Measurements from ENCODE around the gene METTL16. TPM values are rescaled to one million over a fixed set of nuclear protein-coding genes. Genes with fewer than 3 reads are reported as not detected.

The METTL16 gene
- total and polyA plus RNA-seq, 2 of the 4 experiments (the other 2 are of a cell fraction): 11.8 to 15.4 TPM

DNA sequence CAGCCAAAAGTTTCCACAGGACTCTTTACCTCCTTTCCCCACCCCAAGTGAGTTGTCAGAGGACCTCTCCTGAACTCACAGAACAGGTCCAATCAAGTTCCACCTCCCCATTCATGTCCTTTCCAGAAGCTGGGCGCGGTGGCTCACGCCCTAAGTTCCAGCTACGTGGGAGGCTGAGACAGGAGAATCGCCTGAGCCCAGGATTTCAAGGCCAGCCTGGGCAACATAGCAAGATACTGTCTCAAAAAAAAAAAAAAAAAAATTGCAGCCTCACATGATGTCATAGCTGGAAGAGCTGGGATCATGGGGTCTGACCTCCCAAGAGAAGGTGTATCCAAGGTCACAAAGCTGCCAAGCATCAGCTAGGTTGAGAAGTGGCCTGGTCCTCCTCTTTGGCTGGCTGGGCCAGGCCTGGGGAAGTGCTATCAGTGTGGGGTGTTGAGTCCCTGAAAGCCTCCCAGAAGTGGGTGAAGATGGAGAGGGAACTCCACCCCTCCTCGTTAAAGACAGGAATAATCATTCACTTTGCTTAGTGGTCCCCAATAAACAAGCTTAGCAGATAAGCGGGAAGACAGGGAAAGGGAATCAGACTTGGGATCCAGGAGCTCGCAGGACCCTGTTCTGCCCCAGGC, 105.3 kb downstream of the METTL16 start:
- peaks cover 30% of the 10 kb centered on the region for H3K9me1 ChIP-seq (ENCODE audit: insufficient read depth, low read length)
- TF ChIP-seq BHLHE40 (IDR thresholded peaks at IDR 0.05; ENCODE audit: low read depth, low read length) (no peak), POLR2A (IDR thresholded peaks at IDR 0.05; ENCODE audit: low read depth, low read length) (peak; percentile 87), NFE2L2 (IDR thresholded peaks at IDR 0.05; ENCODE audit: low read depth, low read length) (no peak), MAZ (IDR thresholded peaks at IDR 0.05; ENCODE audit: borderline replicate concordance, low read depth, low read length) (no peak), SMC3 (IDR thresholded peaks at IDR 0.05; ENCODE audit: low read depth, low read length) (no peak), MXI1 (IDR thresholded peaks at IDR 0.05; ENCODE audit: borderline replicate concordance, low read depth, low read length) (no peak), CHD1 (IDR thresholded peaks at IDR 0.05; ENCODE audit: low read depth, low read length) (no peak), RCOR1 (IDR thresholded peaks at IDR 0.05; ENCODE audit: insufficient replicate concordance, low read length) (no peak)
- TF ChIP-seq, protein P1, sequence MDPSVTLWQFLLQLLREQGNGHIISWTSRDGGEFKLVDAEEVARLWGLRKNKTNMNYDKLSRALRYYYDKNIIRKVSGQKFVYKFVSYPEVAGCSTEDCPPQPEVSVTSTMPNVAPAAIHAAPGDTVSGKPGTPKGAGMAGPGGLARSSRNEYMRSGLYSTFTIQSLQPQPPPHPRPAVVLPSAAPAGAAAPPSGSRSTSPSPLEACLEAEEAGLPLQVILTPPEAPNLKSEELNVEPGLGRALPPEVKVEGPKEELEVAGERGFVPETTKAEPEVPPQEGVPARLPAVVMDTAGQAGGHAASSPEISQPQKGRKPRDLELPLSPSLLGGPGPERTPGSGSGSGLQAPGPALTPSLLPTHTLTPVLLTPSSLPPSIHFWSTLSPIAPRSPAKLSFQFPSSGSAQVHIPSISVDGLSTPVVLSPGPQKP (IDR thresholded peaks at IDR 0.05; ENCODE audit: borderline replicate concordance, low read depth, low read length): no peak
- no peaks in the 10 kb centered on the region for H3K36me3 ChIP-seq (ENCODE audit: control insufficient read depth, insufficient read depth, low read length)
- ATAC-seq (ENCODE audit: low read depth) (no peak), DNase-seq (no peak)
- peak overlapping the region; percentile 94 for H2BK15ac ChIP-seq (ENCODE audit: low read depth, low read length)
- no peaks in the 10 kb centered on the region for H3K9me3 ChIP-seq (ENCODE audit: control insufficient read depth, insufficient read depth, low read length)
- peak overlapping the region; percentile 96 for H4K91ac ChIP-seq (ENCODE audit: insufficient read depth, low read depth, low read length)
- peak overlapping the region; percentile 64 for H2AFZ ChIP-seq (replicated peaks; ENCODE audit: low read length, poor library complexity)
- H3K23ac ChIP-seq (ENCODE audit: low read depth, low read length): peak overlapping the region; percentile 83
- peak overlapping the region; percentile 80 for H3K27ac ChIP-seq (ENCODE audit: insufficient read depth, low read length)
- peak overlapping the region; percentile 87 to 95 for H4K8ac ChIP-seq (ENCODE audit: low read depth in 2 of 2, low read length in 2 of 2)
- peak overlapping the region; percentile 96 for H3K4ac ChIP-seq (ENCODE audit: low read depth, low read length)
- H3K14ac ChIP-seq (replicated peaks; ENCODE audit: low read depth, low read length): peak overlapping the region; percentile 85
- H3K27me3 ChIP-seq (ENCODE audit: control insufficient read depth, insufficient read depth, low read length): no peaks in the 10 kb centered on the region
- H2BK120ac ChIP-seq (ENCODE audit: low read depth, low read length): peak overlapping the region; percentile 94
- peak overlapping the region; percentile 17; the same call in 1 of the 2 replicates for H3K9ac ChIP-seq (ENCODE audit: low read depth, low read length)
- peaks cover 33% of the 10 kb centered on the region for H3K4me1 ChIP-seq (ENCODE audit: control insufficient read depth, insufficient read depth, low read length)
- H3K4me3 ChIP-seq (ENCODE audit: insufficient read depth, low read depth, low read length): no peak overlapping the region
- no CpG with 5 or more reads among the region's 8 CpGs for WGBS, 2 experiments (ENCODE audit: extremely low coverage in 2 of 2, insufficient read length in 1 of 2)
- peak overlapping the region; percentile 74 for H3K56ac ChIP-seq (ENCODE audit: extremely low read depth, insufficient read depth, low read length)
- H4K20me1 ChIP-seq (ENCODE audit: insufficient read depth, low read length): peaks cover 4% of the 10 kb centered on the region; the same call in 1 of the 2 replicates
- intact Hi-C loops (cut with micrococcal nuclease) (no loop called here), dilution Hi-C loops (cut with HindIII; ENCODE audit: low sequenced_read_pairs, unreplicated experiment) (no loop called here), in situ Hi-C loops (cut with MboI; ENCODE audit: low sequenced_read_pairs) (no loop called here)
- BruUV-seq (replicated peaks): no TSS peak
- H2AK5ac ChIP-seq (ENCODE audit: low read depth, low read length): peak overlapping the region; percentile 91
- H3K79me1 ChIP-seq (ENCODE audit: low read depth in 1 of 2, low read length in 2 of 2): peaks cover 5 to 30% of the 10 kb centered on the region in 2 experiments; a peak in 2 of 4 replicates
- H3K4me2 ChIP-seq (ENCODE audit: low read depth, low read length): peak overlapping the region; percentile 51
- peak overlapping the region; percentile 78 for H2AK9ac ChIP-seq (replicated peaks; ENCODE audit: low read depth, low read length, poor library complexity)
- ChIA-PET POLR2A (ENCODE audit: unreplicated experiment) (no interaction called here), CTCF (interaction anchor here (0.6 to 2.6 kb wide), 5 partner anchors 9 to 283 kb away, joined by 3 to 20 read pairs (median 5); no protein-coding TSS in a partner anchor)
- H2BK20ac ChIP-seq (ENCODE audit: low read depth, low read length): peak overlapping the region; percentile 93
- H3K18ac ChIP-seq (ENCODE audit: low read depth, low read length): peak overlapping the region; percentile 81
- peak overlapping the region; percentile 91 for H2BK5ac ChIP-seq (ENCODE audit: low read depth, low read length, poor library complexity, severe bottlenecking)
- peak overlapping the region; percentile 73 for H4K5ac ChIP-seq (ENCODE audit: low read depth, low read length)
